Measurements from ENCODE around the gene PEPD.
A peak's percentile ranks its signal among the peaks of the same experiment; 100 is the strongest.

The PEPD gene

DNA sequence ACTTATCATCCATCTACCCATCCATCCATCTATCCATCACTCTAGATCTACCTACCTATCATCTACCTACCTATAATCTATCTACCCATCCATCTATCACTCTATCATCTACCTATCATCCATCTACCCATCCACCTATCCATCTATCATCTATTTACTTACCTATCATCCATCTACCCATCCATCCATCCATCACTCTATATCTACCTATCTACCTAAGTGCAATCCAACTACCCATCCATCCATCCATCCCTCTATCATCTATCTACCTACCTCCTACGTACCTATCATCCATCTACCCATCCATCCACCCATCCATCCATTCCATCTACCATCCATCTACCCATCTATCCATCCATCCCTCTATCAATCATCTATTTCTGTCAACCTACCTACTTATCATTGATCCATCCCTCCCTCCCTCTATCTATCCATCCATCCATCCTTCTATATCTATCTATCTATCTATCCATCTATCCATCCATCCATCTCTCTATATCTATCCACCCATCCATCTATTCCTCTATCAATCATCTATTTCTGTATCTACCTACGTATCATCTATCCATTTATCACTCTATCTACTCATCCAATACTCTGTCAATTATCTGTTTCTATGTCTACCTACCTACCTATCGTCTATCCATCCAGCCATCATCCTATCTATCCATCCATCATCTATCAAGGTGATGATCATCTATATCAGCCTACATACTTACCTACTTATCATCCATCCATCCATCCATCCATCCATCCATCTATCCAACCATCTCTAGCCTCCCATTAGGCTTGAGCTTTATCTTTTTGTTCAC lies 99.0 kb downstream of the PEPD start:
- no peak for DNase-seq (ENCODE audit: low read depth)

DNA sequence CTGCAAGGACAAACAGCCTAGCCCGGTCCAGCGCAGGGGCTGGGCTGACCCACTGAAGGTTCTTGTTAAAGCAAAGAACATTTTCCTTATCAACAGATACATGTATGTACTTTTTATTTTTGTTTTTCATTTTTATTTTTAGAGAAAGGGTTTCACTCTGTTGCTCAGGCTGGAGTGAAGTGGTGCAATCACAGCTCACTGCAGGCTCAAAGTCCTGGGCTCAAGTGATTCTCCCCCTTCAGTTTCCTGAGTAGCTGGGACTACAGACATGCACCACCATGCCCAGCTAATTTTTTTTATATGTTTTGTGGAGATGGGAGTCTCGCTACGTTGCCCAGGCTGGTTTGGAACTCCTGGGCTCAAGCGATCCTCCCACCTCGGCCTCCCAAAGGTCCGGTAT lies 100.2 kb downstream of the PEPD start:
- no peak for DNase-seq (ENCODE audit: low read depth)

DNA sequence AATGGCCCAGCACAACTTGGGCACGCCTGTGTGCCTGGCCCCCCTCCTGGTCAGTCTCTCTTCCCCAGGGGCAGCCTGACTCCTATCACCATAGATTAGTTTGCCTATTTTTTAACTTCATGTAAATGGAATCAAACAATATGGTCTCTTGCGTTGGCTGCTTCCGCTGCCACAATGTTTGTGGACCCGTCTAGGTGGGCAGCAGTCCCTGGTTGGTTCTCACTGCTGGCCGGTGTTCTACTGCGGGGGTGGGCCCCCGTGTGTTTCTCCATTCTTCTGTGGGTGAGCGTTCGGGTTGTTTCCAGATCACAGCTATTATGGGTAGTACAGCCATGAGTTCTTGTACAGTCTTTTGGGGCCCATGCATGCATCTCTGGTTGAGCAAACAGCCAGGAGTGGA lies 100.8 kb downstream of the PEPD start:
- DNase-seq (ENCODE audit: low read depth): no peak

DNA sequence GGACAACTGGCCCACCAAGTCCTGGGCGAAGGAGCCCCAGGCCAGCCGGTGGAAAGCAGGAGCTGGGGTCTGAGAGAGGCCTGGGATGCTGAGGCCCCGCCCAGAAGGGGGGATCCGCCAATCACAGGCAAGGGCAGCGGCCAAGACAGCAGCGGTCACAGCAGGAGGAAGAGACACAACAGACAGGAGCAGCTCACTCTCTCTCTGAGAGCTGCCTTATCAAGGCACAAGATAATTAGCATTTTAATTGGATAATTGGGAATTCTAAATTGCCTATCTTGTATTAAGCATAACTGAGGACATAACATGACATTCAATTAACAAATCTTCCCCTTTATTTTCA lies 101.8 kb downstream of the PEPD start:
- no peak for DNase-seq (ENCODE audit: low read depth)

DNA sequence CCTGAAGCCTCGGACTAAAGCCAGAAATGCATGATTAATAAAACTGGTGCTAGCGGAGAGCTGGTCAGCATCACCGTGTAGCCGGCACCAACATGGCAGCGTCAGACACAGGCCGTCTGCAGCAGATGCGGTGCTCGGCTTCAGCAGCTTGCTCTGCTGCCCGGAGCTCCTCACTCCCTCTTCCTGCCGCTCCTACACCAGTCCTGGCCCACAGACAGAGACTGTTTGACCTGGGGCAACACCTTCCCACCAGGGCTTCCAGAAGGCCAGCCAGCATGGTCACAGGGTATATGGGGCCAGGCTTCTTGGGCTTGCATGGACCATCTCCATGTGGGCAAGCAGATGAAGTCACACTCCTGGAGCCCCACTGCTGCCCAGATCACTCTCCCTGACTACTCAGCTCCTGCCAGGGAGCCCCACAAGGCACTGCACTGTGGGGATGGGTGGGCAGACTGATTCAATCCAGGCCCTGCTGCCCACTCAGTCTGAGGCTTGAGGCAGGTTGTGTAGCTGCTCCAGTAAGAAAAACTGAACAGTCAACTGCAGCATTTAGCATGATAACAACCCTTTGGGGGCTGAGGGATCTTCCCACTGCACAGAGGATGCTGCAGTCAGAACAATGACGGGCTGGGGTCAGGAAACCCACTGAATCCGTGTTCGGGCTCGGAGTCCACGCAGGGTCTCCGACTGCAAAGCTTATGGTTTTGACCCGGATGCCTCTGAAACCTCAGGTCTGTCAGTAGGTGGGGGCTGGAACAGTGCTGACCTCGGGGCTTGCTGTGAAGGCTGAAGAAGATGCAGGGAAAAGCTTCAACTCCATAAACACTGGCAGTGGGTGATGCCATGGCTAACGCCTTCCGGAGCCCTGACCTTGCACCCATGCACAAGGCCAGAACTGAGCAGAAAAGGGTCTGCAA lies 102.5 kb downstream of the PEPD start:
- DNase-seq (ENCODE audit: low read depth): no peak

DNA sequence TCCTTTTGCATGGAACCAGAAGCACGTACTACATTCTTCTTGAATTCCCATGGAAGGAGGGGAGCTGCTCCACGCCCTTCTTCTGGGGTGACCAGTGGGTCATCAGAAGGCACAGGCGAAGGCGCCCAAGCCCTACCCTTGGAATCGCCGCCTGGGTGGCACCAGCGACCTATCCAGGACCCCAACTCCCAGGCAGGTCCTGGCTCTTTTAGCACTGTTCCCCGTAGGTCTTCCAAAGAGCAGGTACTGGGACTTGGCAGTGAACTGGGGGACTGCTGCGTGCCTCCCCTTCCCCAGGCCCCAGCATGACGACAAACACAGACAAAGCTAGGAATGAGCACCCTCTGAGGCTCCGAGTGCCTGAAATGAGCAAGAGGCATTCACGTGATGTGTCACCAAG lies 103.1 kb downstream of the PEPD start:
- DNase-seq (ENCODE audit: low read depth): no peak

DNA sequence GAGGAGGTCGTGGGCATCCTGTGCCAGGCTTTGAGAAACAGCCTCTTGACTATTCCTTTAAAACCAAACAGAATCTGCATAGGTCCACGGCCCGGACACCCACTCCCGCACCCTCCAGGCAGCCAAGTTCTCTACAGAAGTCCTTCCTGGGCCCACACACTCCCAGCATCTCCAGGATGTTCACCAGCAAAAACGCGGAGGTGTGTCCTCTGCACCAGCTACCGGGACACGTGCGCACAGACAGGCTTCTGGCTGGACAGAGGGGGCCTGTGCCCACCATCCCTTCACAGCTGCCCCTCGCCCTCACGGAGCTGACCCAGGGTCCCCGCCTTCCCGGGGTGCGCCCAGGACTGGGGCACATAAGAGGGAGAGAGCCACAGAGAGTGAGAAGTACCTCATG lies 103.8 kb downstream of the PEPD start:
- no peak for DNase-seq (ENCODE audit: low read depth)

DNA sequence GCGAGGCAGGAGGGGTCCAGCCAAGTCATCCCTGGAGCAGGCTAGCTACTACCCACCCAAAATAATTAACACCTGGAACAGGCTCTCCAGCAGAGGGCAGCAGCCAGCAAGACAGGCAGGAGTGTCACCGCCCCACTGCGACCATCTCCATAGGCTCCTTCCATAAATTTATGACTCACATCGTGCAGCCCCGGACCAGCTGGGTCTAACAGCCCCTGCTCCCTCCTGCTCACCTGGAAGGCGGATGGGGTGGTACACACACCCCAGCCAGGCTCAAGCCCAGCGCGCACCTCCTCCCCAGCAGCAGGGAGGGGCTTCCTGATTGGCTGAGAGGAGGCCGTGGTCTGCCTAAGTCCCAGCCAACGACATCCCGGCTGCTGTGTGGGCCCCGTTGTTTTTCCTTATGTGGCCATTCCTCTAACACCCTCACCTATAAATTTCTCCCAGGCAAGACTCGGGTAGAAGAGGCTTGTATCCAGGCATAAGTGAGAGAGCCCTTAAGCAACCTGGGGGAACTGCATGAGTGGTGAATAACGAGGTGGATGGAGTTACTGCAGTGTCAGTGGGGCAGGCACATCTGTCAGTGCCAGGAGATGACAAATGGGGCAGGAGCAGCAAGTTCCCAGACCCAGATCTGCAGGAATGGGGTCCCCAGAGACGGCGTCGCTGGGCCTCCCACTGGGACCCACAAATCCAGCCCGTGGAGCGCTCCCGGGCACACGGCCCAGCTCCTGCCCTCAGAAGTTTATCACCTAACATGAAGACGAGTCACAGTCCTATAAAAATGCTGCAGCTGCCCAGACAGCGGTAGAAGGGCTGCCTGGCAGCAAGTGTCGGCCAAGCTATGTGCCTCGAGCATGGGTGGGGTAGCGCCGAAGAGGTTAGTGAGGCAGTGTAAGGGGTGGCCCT lies 105.0 kb downstream of the PEPD start:
- peak; percentile 23 for DNase-seq (ENCODE audit: low read depth)

DNA sequence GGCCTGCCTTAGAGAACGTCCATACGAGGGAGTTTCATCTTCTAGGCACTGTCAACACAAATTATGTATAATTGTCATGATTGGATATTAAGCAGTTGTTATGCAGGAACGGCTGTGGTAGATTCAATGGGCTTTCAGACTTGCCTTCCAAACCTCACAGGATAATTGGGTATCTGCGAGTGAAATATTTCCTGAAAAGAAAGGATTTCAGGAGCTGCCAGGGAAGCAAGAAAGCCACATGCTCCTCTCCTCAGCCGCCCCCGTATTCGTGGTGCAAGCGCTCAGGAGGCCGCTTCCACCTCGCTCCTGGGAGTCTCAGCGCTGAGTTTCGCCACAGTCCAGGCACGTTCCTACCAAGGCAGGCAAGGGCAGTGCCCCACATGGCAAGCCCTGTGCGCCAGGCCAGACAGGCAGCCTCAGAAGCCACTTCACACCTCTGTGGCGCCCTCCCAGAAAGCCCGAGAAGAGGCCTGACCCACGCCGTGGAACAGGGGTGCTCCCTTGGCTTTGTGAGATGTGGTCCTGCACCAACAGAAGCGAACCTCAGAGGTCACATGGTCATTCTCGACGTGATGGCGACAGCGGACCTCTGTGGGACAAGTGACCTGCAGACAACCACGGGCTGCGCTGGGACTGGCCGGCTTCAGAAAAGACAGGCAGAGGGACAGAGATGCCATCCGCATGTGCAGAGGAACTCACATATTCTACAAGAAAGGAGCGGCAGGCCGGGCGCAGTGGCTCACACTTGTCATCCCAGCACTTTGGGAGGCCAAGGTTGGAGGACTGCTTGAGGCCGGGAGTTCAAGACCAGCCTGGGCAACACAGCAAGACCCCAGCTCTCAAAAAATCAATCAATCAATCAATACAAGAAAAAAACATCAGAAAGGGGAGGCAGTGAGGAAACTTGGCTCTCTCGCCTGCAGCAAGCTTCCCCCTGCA lies 106.7 kb downstream of the PEPD start:
- DNase-seq (ENCODE audit: low read depth): no peak

DNA sequence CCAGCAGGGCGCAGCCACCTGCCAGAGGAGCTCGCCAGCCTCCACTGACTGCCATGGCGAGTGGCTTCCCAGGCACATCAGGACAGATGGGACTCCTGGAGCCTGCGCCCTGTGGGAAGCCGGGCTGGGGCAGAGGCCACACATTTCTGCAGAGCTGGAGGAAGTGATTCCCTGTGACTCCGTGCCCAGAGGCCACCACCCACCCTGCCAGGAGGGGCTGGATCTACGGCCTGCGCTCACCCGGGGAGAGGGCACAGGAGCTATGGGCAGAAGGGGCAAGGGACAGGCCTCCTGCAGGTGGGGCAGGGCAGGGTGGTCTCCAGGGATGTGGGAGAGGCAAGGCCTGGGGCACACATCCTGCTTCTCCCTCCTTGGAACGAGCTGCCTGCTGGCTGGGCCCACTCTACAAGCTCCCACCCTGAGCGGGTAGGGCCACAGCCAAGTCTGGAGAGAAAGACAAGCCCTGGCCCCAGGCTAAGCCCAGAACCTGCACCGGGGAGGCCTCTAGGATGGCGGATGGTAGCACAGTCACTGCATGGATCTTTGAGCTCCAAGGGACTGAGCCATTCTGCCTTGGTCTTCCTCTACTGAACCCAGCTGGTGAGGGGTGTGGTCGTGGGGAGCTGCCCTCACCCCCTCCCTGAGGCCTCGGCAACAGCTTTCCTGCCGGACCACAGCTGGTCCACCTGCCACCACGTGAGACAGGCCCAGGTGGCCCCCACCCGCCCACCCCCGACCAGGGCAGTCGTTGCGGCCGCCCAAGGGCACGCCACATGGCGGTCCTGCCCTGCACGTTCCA lies 107.5 kb downstream of the PEPD start:
- DNase-seq (ENCODE audit: low read depth): no peak

DNA sequence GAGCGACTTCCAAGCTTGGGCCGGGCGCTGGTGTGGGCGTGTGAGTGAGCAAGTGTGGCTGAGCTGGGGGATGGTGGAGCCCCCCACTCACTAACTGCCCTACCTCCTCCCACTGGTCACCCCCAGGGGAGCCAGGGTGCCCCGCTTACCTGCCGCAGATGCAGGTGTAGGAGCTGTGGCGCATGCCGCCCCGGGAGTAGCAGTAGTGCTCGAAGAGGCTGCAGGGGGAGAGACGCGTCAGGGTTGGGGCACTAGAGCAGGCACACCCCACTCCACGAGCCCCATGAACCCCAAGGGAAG lies 108.2 kb downstream of the PEPD start:
- no peak for DNase-seq (ENCODE audit: low read depth)

DNA sequence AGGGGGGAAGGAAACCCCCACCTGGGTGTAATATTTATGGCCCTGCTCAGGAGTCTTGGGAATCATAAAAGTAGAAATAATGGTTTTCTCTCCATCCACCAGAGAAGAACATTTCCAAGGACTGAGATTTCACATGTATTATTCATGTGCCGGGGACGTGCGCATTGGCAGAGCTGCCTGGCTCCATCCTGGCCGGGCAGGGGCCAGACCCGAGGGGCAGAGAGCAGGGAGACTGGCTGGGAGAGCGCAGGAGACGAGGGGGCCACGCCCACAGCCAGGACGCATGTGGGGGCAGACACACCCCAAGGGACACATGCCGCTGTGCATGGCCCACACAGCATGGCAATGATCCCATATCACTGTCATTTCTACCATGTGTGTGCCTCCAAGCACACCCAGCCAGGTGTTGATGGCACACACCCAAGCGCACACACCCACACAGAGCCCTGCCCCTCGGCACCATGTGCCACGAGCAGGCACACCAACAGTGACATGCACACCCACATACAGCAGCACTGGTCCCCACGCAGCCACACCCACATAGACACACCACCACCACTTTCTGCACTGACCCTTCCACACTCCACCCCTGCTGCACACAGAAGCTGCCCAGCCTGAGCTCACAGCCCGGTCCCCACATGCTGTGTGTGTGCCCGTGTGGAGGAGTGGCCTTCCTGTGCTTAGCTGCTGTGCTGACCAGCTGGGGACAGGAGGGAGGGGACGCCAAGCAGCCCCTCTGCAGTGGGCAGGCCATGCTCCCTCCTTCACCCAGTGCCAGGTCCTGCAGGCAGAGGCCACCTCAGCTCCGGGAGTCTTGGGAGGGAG lies 108.8 kb downstream of the PEPD start:
- no peak for DNase-seq (ENCODE audit: low read depth)

DNA sequence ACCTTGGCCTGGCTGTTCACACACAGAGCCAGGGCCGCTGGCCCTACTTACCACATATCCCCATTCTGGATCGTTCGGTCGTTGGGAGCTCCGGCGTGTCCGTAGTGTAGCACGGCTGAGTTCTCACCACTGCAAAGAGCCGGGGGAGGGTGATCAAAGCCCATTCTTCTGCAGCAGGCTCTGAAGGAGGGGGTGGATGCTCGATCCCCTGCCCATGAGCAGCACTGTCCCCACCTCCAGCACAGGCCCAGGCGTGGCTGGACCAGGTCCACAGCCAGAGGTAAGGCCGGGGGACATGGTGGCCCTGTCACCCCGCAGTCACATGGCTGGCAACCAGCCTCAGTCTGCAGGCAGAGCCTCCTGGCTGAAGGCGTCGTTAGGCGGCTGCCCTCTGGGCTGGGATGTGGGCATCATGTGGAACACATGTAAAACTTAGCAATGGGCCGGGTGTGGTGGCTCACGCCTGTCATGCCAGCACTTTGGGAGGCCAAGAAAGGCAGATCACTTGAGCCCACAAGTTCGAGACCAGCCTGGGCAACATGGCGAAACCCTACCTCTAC lies 109.9 kb downstream of the PEPD start:
- no peak for DNase-seq (ENCODE audit: low read depth)

DNA sequence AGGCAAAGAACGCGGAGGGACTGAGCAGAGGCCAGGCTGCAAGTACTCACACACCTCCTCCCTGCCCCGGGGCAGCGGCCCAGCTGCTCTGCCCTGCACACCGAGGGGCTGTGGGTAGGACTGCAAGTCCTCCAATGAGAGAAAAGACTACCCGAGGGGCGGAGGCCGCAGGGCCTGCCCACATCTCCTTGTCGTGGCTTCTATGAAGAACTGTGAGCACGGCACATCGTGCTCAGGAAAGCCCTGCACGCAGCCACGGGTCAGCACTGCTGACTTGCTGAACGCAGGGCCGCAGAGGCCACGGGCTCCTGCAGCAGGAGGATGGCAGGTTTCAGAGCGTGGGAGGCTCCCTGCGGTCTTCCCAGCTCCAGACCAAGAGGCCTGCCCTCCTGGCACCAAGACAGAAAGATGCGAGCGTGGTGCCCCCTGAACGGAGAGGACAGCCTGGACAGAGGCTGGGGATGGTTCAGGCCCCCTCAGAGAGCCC lies 110.6 kb downstream of the PEPD start:
- DNase-seq (ENCODE audit: low read depth): no peak

DNA sequence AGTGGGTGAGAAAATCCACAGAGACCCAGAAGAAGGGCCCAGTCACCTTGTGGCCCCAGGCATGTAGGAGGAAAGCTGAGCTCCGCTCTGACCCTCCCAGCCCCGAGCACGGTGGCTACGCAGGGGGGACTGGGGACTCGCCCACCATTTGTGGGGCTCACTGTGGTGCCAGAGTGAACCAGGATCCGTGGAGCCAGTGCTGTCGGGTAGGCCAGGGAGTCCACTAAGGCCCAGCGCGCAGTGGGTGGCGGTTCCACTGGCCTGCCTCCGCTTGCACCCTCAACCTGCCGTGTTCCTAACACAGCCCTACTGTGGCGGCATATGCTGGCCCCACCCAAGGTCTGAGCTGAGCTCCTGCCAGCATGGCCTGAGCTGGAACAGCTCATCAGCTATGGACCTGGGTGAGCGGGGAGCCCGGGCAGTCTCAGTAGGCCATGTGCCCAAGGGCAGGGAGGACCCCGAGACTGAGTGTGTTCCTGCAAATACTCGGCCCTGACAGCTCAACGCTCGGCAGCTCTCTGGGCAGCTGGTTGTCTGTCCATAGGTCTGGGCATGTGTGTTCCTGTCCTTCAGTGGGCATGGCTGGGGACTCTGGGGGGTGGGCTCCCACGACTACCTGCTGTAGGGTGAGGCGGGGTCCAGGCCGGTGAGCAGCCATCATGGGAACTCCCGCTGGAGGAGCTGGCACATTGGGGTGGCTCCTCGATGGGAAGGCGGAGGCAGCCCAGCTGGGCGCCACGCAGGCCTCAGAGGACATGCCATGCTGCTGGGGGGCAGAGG lies 111.5 kb downstream of the PEPD start:
- DNase-seq (ENCODE audit: low read depth): no peak

DNA sequence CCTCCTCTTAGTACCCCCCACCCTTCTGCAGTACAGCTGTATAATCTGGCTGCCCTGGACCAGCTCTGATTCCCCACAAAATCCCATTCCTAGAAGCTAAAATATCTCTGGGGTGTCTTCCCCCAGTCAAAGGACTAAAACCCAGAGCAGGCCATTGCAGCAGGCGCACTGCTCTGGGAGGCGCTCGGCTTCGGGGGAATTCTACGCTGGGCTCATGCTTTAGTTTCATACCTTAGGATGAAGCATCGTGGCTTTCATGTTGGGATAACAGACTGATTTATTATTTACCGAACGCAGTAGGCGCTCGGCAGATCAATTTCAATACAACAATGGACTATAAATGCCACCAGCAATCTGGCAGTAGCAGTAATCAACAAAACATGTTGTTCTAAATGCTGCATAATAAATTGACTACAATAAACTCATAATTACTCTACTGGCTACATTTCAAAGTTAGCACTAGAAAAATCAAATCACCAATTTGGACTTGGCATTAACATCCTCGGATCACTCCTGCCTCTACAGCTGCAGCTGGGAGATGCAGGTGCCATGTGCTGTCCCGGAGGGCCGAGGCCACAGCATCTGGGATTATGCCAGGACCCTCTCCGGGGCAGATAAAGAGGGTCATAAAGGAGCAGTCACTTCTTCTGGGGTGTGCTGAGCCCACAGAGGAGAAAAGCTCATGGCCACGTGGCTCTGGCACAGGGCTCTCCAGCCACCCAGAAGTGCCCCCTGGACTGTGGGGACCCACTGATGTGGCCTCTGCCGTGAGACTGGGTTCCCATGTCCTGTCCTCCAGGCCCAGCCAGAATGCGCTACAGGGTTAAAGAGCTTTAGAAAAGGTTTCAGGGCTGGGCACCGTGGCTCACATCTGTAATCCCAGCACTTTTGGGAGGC lies 112.8 kb downstream of the PEPD start:
- no peak for DNase-seq (ENCODE audit: low read depth)

DNA sequence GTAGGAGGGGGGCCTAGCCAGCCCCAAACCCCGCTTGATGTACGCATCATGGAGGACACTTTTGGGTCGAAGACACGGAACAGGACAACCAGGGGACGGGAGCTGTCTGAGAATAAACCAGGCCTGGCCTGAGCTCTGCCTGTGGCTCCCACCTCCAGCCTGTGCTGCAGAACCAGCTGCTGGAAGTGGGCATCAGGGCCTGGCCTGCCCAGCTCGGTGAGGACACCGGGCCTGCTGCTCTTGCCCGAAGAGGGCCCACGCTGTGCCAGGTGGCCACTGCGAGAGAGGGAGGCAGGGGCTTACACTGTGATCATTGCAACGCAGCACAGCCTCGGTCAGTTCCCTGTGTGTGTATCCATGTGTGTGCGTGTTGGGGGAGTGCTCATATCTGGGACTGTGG lies 113.5 kb downstream of the PEPD start:
- no peak for DNase-seq (ENCODE audit: low read depth)

Measured in fibroblast of gingiva (primary cell).